ENCODE data around the gene MEAF6.

DNA sequence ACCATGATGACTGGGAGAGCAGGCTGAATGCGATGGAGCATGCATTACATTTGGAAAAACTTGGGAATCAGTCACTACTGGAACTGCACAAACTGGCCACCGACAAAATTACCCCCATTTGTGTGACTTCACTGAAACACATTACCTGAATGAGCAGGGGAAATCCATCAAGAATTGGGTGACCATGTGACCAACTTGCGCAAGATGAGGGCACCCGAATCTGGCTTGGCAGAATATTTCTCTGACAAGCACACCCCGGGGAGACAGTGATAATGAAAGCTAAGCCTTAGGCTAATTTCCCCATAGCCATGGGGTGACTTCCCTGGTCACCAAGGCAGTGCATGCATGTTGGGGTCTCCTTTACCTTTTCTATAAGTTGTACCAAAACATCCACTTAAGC lies 30.5 kb upstream of the MEAF6 start:
- no peak for TF ChIP-seq EZH2phosphoT487 (IDR thresholded peaks at IDR 0.05; ENCODE audit: insufficient read depth, low read depth)
- TF ChIP-seq EZH2 (IDR thresholded peaks at IDR 0.05; ENCODE audit: insufficient read depth, poor library complexity, severe bottlenecking) = no peak
